H1 (cell line): Measurements from ENCODE around the gene ARHGAP10. TPM values are rescaled to one million over a fixed set of nuclear protein-coding genes. Genes with fewer than 3 reads are reported as not detected.

Source experiments
- CTCF ChIA-PET: fragments of 300-600 bp; sonication (Branson Sonifier 250); formaldehyde crosslinking; loops from one replicate; lab custom pipeline; 2021; ENCODE audit not compliant: partially characterized antibody; lab: Charles Lee
- POLR2A ChIA-PET: fragments of 300-600 bp; sonication (Branson Sonifier 250); formaldehyde crosslinking; loops from one replicate; lab custom pipeline; 2021; ENCODE audit warnings: inconsistent platforms; ENCODE audit not compliant: partially characterized antibody; lab: Charles Lee
- DNase-seq, 2 experiments: peaks; one replicate each; pipeline versions ENCODE4 v3.0.0 to v3.0.0-alpha.2; 2010 to 2022; ENCODE audit warnings: low spot score in 2 of 2, low read depth in 1 of 2, mixed read lengths in 1 of 2
- FAIRE-seq: peaks from 2 replicates; lab custom pipeline; 2011; peaks lifted over from hg19 to GRCh38; lab: Jason Lieb, UNC
- H2AFZ ChIP-seq: 2 replicates; pipeline ENCODE4 v1.8.1; 2012; ENCODE audit warnings: low read length, inconsistent platforms
- H2AK5ac ChIP-seq: 2 replicates; pipeline ENCODE4 v1.6.1; 2013; ENCODE audit warnings: low read depth, low read length
- H2BK120ac ChIP-seq: replicated peaks from 2 replicates; pipeline ENCODE3; 2013; ENCODE audit warnings: low read depth, low read length, inconsistent platforms
- H2BK12ac ChIP-seq: 2 replicates; pipeline ENCODE4 v1.6.1; 2013; ENCODE audit warnings: low read depth, low read length
- H2BK15ac ChIP-seq: 2 replicates; pipeline ENCODE4 v1.6.1; 2013; ENCODE audit warnings: low read length
- H2BK20ac ChIP-seq: 2 replicates; pipeline ENCODE4 v1.6.1; 2013; ENCODE audit warnings: low read length
- H2BK5ac ChIP-seq: 2 replicates; pipeline ENCODE4 v1.6.1; 2013; ENCODE audit warnings: low read depth, low read length
- H3K14ac ChIP-seq: 2 replicates; pipeline ENCODE4 v1.6.1; 2013; ENCODE audit warnings: inconsistent platforms; ENCODE audit not compliant: insufficient read length
- H3K18ac ChIP-seq: 2 replicates; pipeline ENCODE4 v1.6.1; 2013; ENCODE audit warnings: low read length; ENCODE audit errors: extremely low read depth
- H3K23ac ChIP-seq: 2 replicates; pipeline ENCODE4 v1.6.1; 2013; ENCODE audit warnings: inconsistent platforms; ENCODE audit not compliant: insufficient read length
- H3K23me2 ChIP-seq: 2 replicates; pipeline ENCODE4 v1.6.1; 2013; ENCODE audit warnings: low read depth, low read length
- H3K27ac ChIP-seq: 2 replicates; pipeline ENCODE4 v1.6.1; 2011; ENCODE audit warnings: low read depth, low read length, inconsistent platforms
- H3K27me3 ChIP-seq, 4 experiments: replicated peaks in 1 of 4; 1 replicate in 1 of 4; 2 replicates in 3 of 4; pipeline versions ENCODE4 v1.6.1 to v1.8.1; 2011 to 2013; ENCODE audit warnings: low read length in 3 of 4, mild to moderate bottlenecking in 3 of 4, inconsistent platforms in 2 of 4, mixed read lengths in 2 of 4, moderate library complexity in 1 of 4; ENCODE audit not compliant: control insufficient read depth in 3 of 4, insufficient read depth in 3 of 4; ENCODE audit errors: extremely low read depth in 1 of 4
- H3K36me3 ChIP-seq, 4 experiments: 2 replicates each; pipeline versions ENCODE4 v1.6.1 to v1.8.1; 2011 to 2013; ENCODE audit warnings: mild to moderate bottlenecking in 4 of 4, low read length in 3 of 4, moderate library complexity in 2 of 4, control low read depth in 1 of 4, inconsistent platforms in 1 of 4; ENCODE audit not compliant: insufficient read depth in 4 of 4, control insufficient read depth in 2 of 4
- H3K4ac ChIP-seq: replicated peaks from 2 replicates; pipeline ENCODE3; 2013; ENCODE audit warnings: low read length, low read depth, mixed read lengths, inconsistent platforms; ENCODE audit not compliant: insufficient read length
- H3K4me1 ChIP-seq, 4 experiments: replicated peaks in 1 of 4; 1 replicate in 1 of 4; 2 replicates in 3 of 4; pipeline versions ENCODE4 v1.6.1 to v1.8.1; 2011 to 2013; ENCODE audit warnings: low read length in 3 of 4, inconsistent platforms in 2 of 4, mixed read lengths in 1 of 4; ENCODE audit not compliant: insufficient read depth in 4 of 4, control insufficient read depth in 3 of 4
- H3K4me2 ChIP-seq, 2 experiments: 2 replicates each; pipeline versions ENCODE4 v1.6.1 to v1.8.1; 2011 to 2013; ENCODE audit warnings: low read depth in 2 of 2, low read length in 2 of 2, control low read depth in 1 of 2, inconsistent platforms in 1 of 2, mild to moderate bottlenecking in 1 of 2; ENCODE audit not compliant: insufficient read depth in 1 of 2
- H3K4me3 ChIP-seq, 4 experiments: fragments of 200-600, 300-600 bp in 1 of 4; sonication (generic), shearing (Covaris generic), sonication (Bioruptor Twin) in 1 of 4; 2 replicates each; pipeline versions ENCODE4 v1.5.1 to v1.8.1; 2011 to 2016; ENCODE audit warnings: low read length in 4 of 4, low read depth in 3 of 4, control low read depth in 2 of 4, inconsistent platforms in 2 of 4, mild to moderate bottlenecking in 2 of 4, mixed read lengths in 1 of 4, moderate library complexity in 1 of 4; ENCODE audit not compliant: insufficient read depth in 2 of 4; ENCODE audit errors: extremely low read depth in 1 of 4
- H3K56ac ChIP-seq: replicated peaks from 2 replicates; pipeline ENCODE3; 2013; ENCODE audit warnings: low read depth, mild to moderate bottlenecking, mixed read lengths, low read length, inconsistent platforms; ENCODE audit not compliant: insufficient read length
- H3K79me1 ChIP-seq: 2 replicates; pipeline ENCODE4 v1.6.1; 2013; ENCODE audit warnings: low read depth, low read length, control low read depth
- H3K79me2 ChIP-seq, 2 experiments: 2 replicates each; pipeline versions ENCODE4 v1.6.1 to v1.8.1; 2012 to 2013; ENCODE audit warnings: low read length in 2 of 2, mild to moderate bottlenecking in 2 of 2, inconsistent platforms in 1 of 2; ENCODE audit not compliant: insufficient read depth in 2 of 2, control insufficient read depth in 1 of 2
- H3K9ac ChIP-seq, 4 experiments: replicated peaks in 1 of 4; 1 replicate in 1 of 4; 2 replicates in 3 of 4; pipeline versions ENCODE4 v1.6.1 to v1.8.1; 2011 to 2013; ENCODE audit warnings: low read depth in 3 of 4, low read length in 3 of 4, control low read depth in 2 of 4, mild to moderate bottlenecking in 2 of 4, moderate library complexity in 2 of 4, inconsistent platforms in 1 of 4; ENCODE audit errors: extremely low read depth in 1 of 4
- H3K9me3 ChIP-seq, 2 experiments: 2 replicates each; pipeline versions ENCODE4 v1.6.1 to v1.8.1; 2012 to 2013; ENCODE audit warnings: mild to moderate bottlenecking in 2 of 2, moderate library complexity in 2 of 2, control low read depth in 1 of 2, inconsistent platforms in 1 of 2, low read depth in 1 of 2, low read length in 1 of 2, mixed read lengths in 1 of 2; ENCODE audit not compliant: insufficient read depth in 2 of 2
- H4K20me1 ChIP-seq, 2 experiments: replicated peaks in 1 of 2; 2 replicates each; pipeline versions ENCODE3 to v1.8.1; 2011 to 2013; ENCODE audit warnings: inconsistent platforms in 2 of 2, low read length in 2 of 2, mild to moderate bottlenecking in 1 of 2; ENCODE audit not compliant: insufficient read depth in 2 of 2, control insufficient read depth in 1 of 2
- H4K5ac ChIP-seq: 2 replicates; pipeline ENCODE4 v1.6.1; 2013; ENCODE audit warnings: low read length, low read depth, mixed read lengths, inconsistent platforms; ENCODE audit not compliant: insufficient read length
- H4K8ac ChIP-seq: 2 replicates; pipeline ENCODE4 v1.8.0; 2013; ENCODE audit warnings: mild to moderate bottlenecking, moderate library complexity, low read length, inconsistent platforms; ENCODE audit not compliant: insufficient read depth; ENCODE audit errors: extremely low read depth
- H4K91ac ChIP-seq: replicated peaks from 2 replicates; pipeline ENCODE3; 2013; ENCODE audit warnings: low read length, mixed read lengths, inconsistent platforms; ENCODE audit not compliant: insufficient read length
- GABPA ChIP-seq: IDR thresholded peaks from 2 replicates; pipeline ENCODE4 v1.6.1; 2011; ENCODE audit warnings: mild to moderate bottlenecking, low read length, moderate library complexity, borderline replicate concordance; ENCODE audit not compliant: insufficient read depth
- PHF8 ChIP-seq: fragments of 200-600 bp; sonication (generic); conservative IDR thresholded peaks from 2 replicates; pipeline ENCODE4 v1.7.1; 2012; ENCODE audit warnings: low read depth, mild to moderate bottlenecking, inconsistent platforms, low read length, moderate library complexity
- POLR2A ChIP-seq, 2 experiments: IDR thresholded peaks; 1 replicate in 1 of 2; 2 replicates in 1 of 2; pipeline ENCODE4 v1.6.1; 2011; ENCODE audit warnings: low read depth in 2 of 2, low read length in 2 of 2, mild to moderate bottlenecking in 2 of 2; ENCODE audit errors: control extremely low read depth in 1 of 2
- RXRA ChIP-seq: IDR thresholded peaks from 2 replicates; pipeline ENCODE4 v1.6.1; 2011; ENCODE audit warnings: low read depth, mild to moderate bottlenecking, low read length, moderate library complexity; ENCODE audit not compliant: insufficient read depth
- WGBS, 2 experiments: shearing (Covaris generic) in 1 of 2; methylation state at CpG; one replicate each; pipeline versions ENCODE4 v1.1.6 to v1.1.7; 2013 to 2015; ENCODE audit warnings: low lambda C conversion rate in 2 of 2, mixed read lengths in 2 of 2, inconsistent platforms in 1 of 2, low coverage in 1 of 2, missing lambda C conversion rate in 1 of 2; ENCODE audit not compliant: insufficient replicate concordance in 2 of 2, insufficient coverage in 1 of 2, insufficient read length in 1 of 2; ENCODE audit errors: extremely low coverage in 1 of 2, missing lambda C conversion rate in 1 of 2; 5-methylcytosine and 5-hydroxymethylcytosine counted together
- polyA plus RNA-seq, 7 experiments: library from polyadenylated mRNA; depleted of rRNA in 3 of 7; stranded (reverse) in 5 of 7; unstranded in 2 of 7; fragments of >200 nt in 5 of 7; fragments of 200-250 nt in 2 of 7; gene quantifications; 1 replicate in 5 of 7; 2 replicates in 1 of 7; 4 replicates in 1 of 7; pipeline versions ENCODE4 v1.2.1 to v1.2.3, GENCODE V29; 2011 to 2013; ENCODE audit warnings: missing spikeins in 2 of 7, mixed read lengths in 2 of 7
- total RNA-seq: library from RNA; stranded (reverse); fragmentation: NEBNext Ultra II Directional; extraction: Animal tissue kit (Norgen Biotek cat#: 25700); gene quantifications from 2 replicates; pipeline ENCODE4 v1.2.1, GENCODE V29; 2021

ARHGAP10 gene
- total and polyA plus RNA-seq, 2 of the 8 experiments (the other 6 are each of a cell fraction or from before 2014, with no cell fraction given) = 3.7 to 6.1 TPM

GRCh38 chr4:148077581-148077980 lies 345.7 kb downstream of the ARHGAP10 start:
- Histone ChIP-seq H3K4me2 (no peak overlapping the region), H2AK5ac (no peak overlapping the region), H2BK12ac (no peak overlapping the region), H3K27ac (no peak overlapping the region), H2AFZ (no peak overlapping the region), H4K8ac (no peak overlapping the region), H3K27me3 (no peaks in the 10 kb centered on the region), H2BK15ac (no peak overlapping the region), H3K23me2 (no peaks in the 10 kb centered on the region), H3K36me3 (peaks cover 0 to 7% (median 0%) of the 10 kb centered on the region in 4 experiments; a peak in 2 of 8 replicates), H3K56ac (no peak overlapping the region), H3K14ac (no peak overlapping the region), H3K4me3 (no peak overlapping the region), H3K79me2 (no peaks in the 10 kb centered on the region), H3K23ac (no peak overlapping the region), H3K9ac (no peak overlapping the region), H3K9me3 (peaks cover 19 to 21% of the 10 kb centered on the region in 2 experiments), H3K4me1 (no peaks in the 10 kb centered on the region), H4K91ac (no peak overlapping the region), H2BK20ac (no peak overlapping the region), H2BK120ac (no peak overlapping the region), H3K18ac (no peak overlapping the region), H3K79me1 (no peaks in the 10 kb centered on the region), H4K20me1 (no peaks in the 10 kb centered on the region), H2BK5ac (no peak overlapping the region), H4K5ac (no peak overlapping the region), H3K4ac (no peak overlapping the region)
- WGBS, 2 experiments = 89% methylated on average over 1 of the region's 1 CpG; no CpG with 5 or more reads in 1 of the 2 experiments
- POLR2A ChIA-PET = no interaction called here
- FAIRE-seq (no peak), DNase-seq (no peak)
- TF ChIP-seq PHF8 (no peak), GABPA (no peak), POLR2A (IDR thresholded peaks at IDR 0.05; ENCODE audit: control extremely low read depth in 1 of 2, low read depth in 2 of 2, low read length in 2 of 2) (no peak), RXRA (no peak)
- CTCF ChIA-PET = interaction anchor here (0.8 to 1.2 kb wide), 4 partner anchors 10 to 101 kb away, joined by 3 to 4 read pairs (median 3); no protein-coding TSS in a partner anchor
